Activated naive CD8-positive, alpha-beta T cell treated with anti-CD3 and anti-CD28 coated beads, Interleukin-2, amount 10 ng/mL, durations not matched to agents 7 days and 5 days (primary cell): ENCODE data around the gene SYK. TPM values are rescaled to one million over a fixed set of nuclear protein-coding genes. Genes with fewer than 3 reads are reported as not detected.
"Not testable (repeated sequence)": the region's sequence is repeated elsewhere in the genome, so short reads cannot be mapped to it uniquely, and the experiment has no call there.

Experiments
- ATAC-seq: fragments of 150-1000 bp; cut with Tn5 transposase; one replicate; pipeline ENCODE4 v1.10.0; 2021; ENCODE audit warnings: low read depth, moderate library complexity
- POLR2A ChIA-PET: fragments of 350-600 bp; sonication (Branson Sonifier 250); formaldehyde crosslinking; loops from one replicate; lab custom pipeline; 2021; ENCODE audit warnings: antibody characterized with exemption; lab: Charles Lee
- DNase-seq: peaks from one replicate; pipeline ENCODE4 v3.0.0; 2021
- H3K27ac Mint-ChIP-seq: one replicate; pipeline ENCODE4 v1.8.0; 2022; ENCODE audit warnings: mild to moderate bottlenecking, mixed read lengths
- H3K27me3 Mint-ChIP-seq: one replicate; pipeline ENCODE4 v1.8.0; 2022; ENCODE audit warnings: mild to moderate bottlenecking, moderate library complexity, mixed read lengths
- H3K36me3 Mint-ChIP-seq: one replicate; pipeline ENCODE4 v1.8.0; 2021; ENCODE audit warnings: mild to moderate bottlenecking, mixed read lengths
- H3K4me1 Mint-ChIP-seq: one replicate; pipeline ENCODE4 v1.8.0; 2021; ENCODE audit warnings: mixed read lengths
- H3K4me3 Mint-ChIP-seq: one replicate; pipeline ENCODE4 v1.8.0; 2022; ENCODE audit warnings: mild to moderate bottlenecking, moderate library complexity, mixed read lengths
- H3K9me3 Mint-ChIP-seq: one replicate; pipeline ENCODE4 v1.8.0; 2021; ENCODE audit warnings: mixed read lengths
- total RNA-seq, 2 experiments: library from RNA; stranded (reverse); gene quantifications; one replicate each; pipeline ENCODE4 v1.2.3, GENCODE V29; 2021

The SYK gene
- total RNA-seq, 2 experiments from 2014 or later = 0.69 to 0.82 TPM

DNA sequence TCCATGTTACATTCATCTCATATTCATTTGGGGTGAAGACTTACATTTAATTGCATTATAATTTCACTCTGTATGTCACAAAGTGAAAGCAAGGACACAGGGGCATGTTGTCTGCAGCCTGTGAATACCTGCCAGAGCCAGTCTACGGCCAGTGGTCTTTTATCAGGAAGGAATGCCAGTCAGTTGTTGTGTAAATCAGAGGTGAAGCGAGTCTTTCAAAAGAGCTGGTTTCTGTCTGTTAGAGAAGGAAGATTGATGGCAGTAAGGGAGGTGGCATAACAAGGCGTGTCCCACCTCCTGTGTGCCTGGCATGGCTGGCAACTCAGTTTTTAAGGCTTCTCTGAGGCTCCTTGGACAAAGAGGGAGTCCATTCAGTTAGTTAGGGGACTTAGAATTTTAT is 18.1 kb upstream of the SYK start:
- H3K4me1 Mint-ChIP-seq = no peaks in the 10 kb centered on the region
- H3K9me3 Mint-ChIP-seq = no peaks in the 10 kb centered on the region
- ATAC-seq (no peak), DNase-seq (no peak)
- no peak overlapping the region for H3K27ac Mint-ChIP-seq
- H3K4me3 Mint-ChIP-seq = no peak overlapping the region
- no peaks in the 10 kb centered on the region for H3K36me3 Mint-ChIP-seq
- peaks cover 16% of the 10 kb centered on the region for H3K27me3 Mint-ChIP-seq
- POLR2A ChIA-PET = no interaction called here

DNA sequence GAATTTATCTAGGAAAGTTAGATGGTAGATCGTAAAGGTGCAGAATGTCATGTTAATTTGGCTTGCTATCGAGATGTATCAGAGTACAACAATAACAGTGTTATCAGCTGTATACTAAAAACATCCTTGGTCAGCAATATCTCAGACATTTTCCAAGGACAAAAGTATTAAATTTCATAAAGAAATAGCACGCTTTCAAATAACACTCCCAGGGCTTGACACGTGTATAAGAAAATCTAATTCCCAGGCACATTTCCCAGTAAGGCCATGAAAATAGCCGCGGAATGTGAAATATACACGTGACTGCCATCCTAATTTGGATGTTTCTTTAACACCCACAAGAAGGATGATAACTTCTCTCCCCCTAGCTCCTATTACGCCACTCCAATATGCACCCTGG is 17.7 kb upstream of the SYK start:
- no peaks in the 10 kb centered on the region for H3K36me3 Mint-ChIP-seq
- ATAC-seq = no peak
- no peaks in the 10 kb centered on the region for H3K4me1 Mint-ChIP-seq
- POLR2A ChIA-PET = no interaction called here
- H3K27ac Mint-ChIP-seq = no peak overlapping the region
- no peak for DNase-seq
- no peak overlapping the region for H3K4me3 Mint-ChIP-seq
- H3K27me3 Mint-ChIP-seq = peaks cover 17% of the 10 kb centered on the region
- H3K9me3 Mint-ChIP-seq = no peaks in the 10 kb centered on the region

DNA sequence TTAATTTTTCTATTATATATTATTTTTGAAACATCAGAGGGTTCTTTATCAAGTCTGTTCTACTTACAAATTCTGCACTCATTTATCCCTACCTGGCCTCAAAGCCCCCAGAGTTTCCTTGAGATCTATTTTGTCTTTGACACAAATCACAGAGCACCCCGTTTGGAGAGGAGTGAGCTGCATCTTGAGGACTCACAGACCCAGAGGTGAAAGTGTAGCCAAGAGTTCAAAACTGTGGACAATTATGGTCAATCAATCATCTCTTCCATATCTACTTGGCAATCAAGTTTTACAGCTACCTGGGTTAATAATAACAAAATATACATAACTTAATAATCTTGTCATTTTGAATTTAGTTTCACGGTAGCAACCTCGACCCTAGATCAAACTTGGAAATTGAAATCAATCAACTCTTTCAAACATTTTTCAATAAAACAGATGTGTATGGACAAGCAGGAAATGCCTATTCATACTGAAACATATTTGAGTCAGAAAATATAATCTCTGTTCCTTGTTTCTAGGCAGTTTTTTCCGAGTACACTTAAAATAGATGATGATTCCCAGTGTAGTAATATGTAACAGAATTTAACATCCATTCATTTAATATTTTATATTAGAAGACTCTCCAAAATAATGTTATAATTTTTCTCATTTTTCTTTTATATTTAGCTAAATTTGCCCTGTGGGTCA is 13.7 kb upstream of the SYK start:
- H3K4me3 Mint-ChIP-seq = no peak overlapping the region
- H3K4me1 Mint-ChIP-seq = no peaks in the 10 kb centered on the region
- H3K36me3 Mint-ChIP-seq = no peaks in the 10 kb centered on the region
- H3K9me3 Mint-ChIP-seq = no peaks in the 10 kb centered on the region
- DNase-seq (no peak), ATAC-seq (no peak)
- POLR2A ChIA-PET = no interaction called here
- H3K27ac Mint-ChIP-seq = no peak overlapping the region
- H3K27me3 Mint-ChIP-seq = peaks cover 18% of the 10 kb centered on the region

DNA sequence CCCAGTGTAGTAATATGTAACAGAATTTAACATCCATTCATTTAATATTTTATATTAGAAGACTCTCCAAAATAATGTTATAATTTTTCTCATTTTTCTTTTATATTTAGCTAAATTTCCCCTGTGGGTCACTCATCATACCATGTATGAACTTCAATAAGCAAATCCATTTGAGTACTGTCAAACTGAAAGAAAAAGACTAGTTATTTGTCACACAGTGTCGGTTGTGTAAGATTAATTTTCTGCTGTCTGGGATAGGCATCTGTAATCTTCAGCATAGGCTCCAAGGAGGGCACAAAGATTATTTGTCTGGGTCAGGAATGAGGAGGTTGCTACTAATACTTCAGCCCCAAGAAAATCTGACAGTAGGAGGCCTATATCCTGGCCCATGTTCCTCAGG is 13.1 kb upstream of the SYK start:
- POLR2A ChIA-PET, H3K36me3 Mint-ChIP-seq, H3K9me3 Mint-ChIP-seq, ATAC-seq, H3K4me3 Mint-ChIP-seq, H3K27ac Mint-ChIP-seq, H3K4me1 Mint-ChIP-seq, DNase-seq: not testable (repeated sequence)
- peaks cover 20% of the 10 kb centered on the region for H3K27me3 Mint-ChIP-seq

DNA sequence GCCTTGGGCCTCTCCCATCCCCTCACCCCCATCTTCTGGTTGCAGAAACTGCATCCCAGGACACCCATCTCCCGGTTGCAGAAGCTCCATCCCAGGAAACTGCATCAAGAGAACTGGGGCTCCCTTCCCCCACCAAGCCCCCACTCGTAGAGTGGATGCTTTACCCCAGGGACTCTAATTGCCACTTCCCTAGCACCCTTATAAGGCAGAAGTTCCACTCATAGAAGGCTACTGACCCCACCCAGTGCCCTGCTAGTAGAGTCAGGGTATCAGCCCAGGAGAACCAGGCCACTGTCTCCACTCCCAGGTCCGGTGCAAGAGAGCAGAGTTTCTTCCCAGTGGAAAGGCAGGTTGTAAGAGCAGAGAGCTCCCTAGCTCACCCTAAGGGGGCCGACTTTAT is 12.2 kb upstream of the SYK start:
- no peak for ATAC-seq
- H3K27ac Mint-ChIP-seq = no peak overlapping the region
- H3K9me3 Mint-ChIP-seq = no peaks in the 10 kb centered on the region

DNA sequence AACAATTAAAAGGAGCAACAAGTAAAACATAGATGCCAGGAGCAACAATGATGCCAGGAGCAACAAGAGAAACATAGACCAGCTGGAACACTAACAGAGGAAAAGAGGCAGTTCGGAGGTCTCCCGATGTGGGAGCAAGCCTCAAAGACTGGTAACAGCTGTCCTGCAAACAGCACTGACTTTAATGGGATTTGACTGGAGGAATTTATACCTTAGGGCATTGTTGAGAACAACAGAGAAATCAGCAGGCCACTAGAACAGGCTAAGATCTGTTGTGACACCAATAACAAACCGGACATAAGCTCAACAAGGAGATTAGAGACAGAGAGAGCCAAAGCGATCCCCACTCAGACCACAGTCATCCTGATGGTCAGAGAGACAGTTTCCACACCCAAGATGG is 11.8 kb upstream of the SYK start:
- H3K4me1 Mint-ChIP-seq = no peaks in the 10 kb centered on the region
- H3K4me3 Mint-ChIP-seq = no peak overlapping the region
- DNase-seq = no peak
- H3K9me3 Mint-ChIP-seq = no peaks in the 10 kb centered on the region
- no peaks in the 10 kb centered on the region for H3K36me3 Mint-ChIP-seq
- peaks cover 27% of the 10 kb centered on the region for H3K27me3 Mint-ChIP-seq
- POLR2A ChIA-PET = no interaction called here
- ATAC-seq = no peak
- no peak overlapping the region for H3K27ac Mint-ChIP-seq

More for the DNA sequence above, 12.2 kb upstream of the SYK start:
- peaks cover 26% of the 10 kb centered on the region for H3K27me3 Mint-ChIP-seq
- POLR2A ChIA-PET = no interaction called here
- no peaks in the 10 kb centered on the region for H3K36me3 Mint-ChIP-seq
- H3K4me3 Mint-ChIP-seq = no peak overlapping the region
- no peak for DNase-seq
- no peaks in the 10 kb centered on the region for H3K4me1 Mint-ChIP-seq

DNA sequence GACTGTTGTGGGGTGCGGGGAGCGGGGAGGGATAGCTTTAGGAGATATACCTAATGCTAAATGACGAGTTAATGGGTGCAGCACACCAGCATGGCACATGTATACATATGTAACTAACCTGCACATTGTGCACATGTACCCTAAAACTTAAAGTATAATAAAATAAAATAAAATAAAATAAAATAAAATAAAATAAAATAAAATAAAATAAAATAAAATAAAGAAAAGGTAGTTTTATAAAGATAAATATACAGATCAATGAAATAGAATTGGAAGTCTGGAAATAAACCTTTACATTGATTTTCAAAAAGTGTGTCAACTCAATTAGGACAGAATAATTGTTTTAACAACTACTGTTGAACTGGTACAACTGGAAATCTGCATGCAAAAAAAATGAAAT is 8.6 kb upstream of the SYK start:
- DNase-seq, ATAC-seq, H3K27ac Mint-ChIP-seq, H3K4me3 Mint-ChIP-seq, H3K9me3 Mint-ChIP-seq, H3K4me1 Mint-ChIP-seq, H3K36me3 Mint-ChIP-seq, POLR2A ChIA-PET: not testable (repeated sequence)
- H3K27me3 Mint-ChIP-seq = peaks cover 32% of the 10 kb centered on the region

DNA sequence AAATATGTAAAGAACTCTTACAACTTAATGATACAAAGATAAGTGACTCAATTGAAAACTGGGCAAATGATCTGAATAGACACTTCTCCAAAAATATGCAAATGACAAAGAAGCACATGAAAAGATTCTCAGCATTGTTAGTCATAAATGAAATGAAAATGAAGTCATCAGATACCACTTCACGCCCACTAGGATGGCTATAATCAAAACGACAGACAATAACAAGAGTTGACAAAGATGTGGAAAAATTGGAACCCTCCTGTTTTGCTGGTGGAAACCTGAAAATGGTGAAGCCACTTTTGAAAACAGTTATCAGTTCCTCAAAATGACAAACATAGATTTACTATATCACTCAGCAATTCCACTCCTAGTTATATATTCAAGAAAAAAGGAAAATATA is 7.9 kb upstream of the SYK start:
- H3K9me3 Mint-ChIP-seq = no peaks in the 10 kb centered on the region
- DNase-seq (no peak), ATAC-seq (no peak)
- no peak overlapping the region for H3K4me3 Mint-ChIP-seq
- H3K36me3 Mint-ChIP-seq = no peaks in the 10 kb centered on the region
- no peaks in the 10 kb centered on the region for H3K4me1 Mint-ChIP-seq
- POLR2A ChIA-PET = no interaction called here
- peaks cover 33% of the 10 kb centered on the region for H3K27me3 Mint-ChIP-seq
- no peak overlapping the region for H3K27ac Mint-ChIP-seq

DNA sequence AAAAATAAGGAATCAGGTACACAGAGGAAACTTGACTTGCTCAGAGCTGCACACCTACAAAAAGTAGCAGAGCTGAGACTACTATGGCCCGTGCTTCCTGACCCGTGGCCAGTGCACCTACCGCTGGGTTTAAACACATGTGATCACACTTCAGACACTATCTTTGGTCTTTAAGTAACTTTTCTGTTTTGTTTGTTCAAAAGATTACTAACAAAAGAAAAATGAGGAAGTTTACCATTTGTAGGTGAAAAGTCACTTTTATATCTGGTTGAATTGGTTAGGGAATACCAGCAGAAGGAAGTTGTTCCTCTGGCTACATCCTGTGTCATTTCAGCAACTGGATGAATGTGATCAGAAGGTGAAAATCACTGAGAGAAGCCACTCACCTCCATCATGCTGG is 6.5 kb upstream of the SYK start:
- Mint-ChIP-seq H3K4me1 (no peaks in the 10 kb centered on the region), H3K4me3 (no peak overlapping the region), H3K36me3 (no peaks in the 10 kb centered on the region), H3K27me3 (peaks cover 45% of the 10 kb centered on the region), H3K27ac (no peak overlapping the region), H3K9me3 (no peaks in the 10 kb centered on the region)
- POLR2A ChIA-PET = no interaction called here
- no peak for ATAC-seq
- DNase-seq = no peak

DNA sequence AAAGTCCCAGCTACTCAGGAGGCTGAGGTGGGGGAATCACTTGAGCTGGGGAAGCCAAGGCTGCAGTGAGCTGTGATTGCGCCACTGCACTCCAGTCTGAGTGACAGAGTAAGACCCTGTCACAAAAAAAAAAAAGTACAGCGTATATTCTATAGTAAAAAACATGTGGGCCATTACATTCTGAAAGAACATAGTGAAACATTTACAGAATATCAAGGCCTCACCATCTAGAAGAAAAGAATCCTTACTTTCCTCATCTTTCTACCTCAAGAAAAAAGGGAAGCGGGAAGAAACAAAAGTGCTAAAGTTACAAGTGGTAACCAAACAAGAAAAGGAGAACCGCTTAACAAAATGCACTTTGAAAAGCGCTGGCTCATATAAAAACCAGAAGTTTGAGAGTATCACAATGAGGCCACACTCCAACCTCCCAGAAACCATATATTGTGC is 5.7 kb upstream of the SYK start:
- no peaks in the 10 kb centered on the region for H3K9me3 Mint-ChIP-seq
- no peaks in the 10 kb centered on the region for H3K36me3 Mint-ChIP-seq
- ATAC-seq (no peak), DNase-seq (no peak)
- H3K27ac Mint-ChIP-seq = no peak overlapping the region
- H3K4me3 Mint-ChIP-seq = no peak overlapping the region
- POLR2A ChIA-PET = no interaction called here
- H3K4me1 Mint-ChIP-seq = no peaks in the 10 kb centered on the region
- peaks cover 53% of the 10 kb centered on the region for H3K27me3 Mint-ChIP-seq

DNA sequence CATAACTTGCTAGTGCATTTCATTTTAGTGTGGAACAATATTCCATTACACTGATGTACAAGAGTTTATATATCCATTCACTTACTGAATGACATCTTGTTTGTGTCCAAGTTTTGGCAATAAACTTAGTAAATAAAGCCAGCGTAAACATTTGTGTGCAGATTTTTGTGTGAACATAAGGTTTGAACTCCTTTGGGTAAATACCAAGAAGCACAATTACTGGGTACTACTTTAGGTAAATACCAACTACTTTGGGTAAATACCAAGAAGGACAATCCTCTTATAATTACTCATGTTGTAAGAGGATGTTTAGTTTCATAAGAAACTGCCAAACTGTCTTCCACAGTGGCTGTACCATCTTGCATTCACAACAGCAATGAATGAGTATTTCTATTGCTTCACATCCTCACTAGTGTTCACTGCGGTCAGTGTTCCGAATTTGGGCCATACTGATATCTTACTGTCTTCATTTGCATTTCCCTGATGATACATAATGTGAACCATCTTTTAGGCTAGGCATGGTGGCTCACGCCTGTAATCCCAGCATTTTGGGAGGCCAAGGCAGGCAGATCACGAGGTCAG is 2.3 kb upstream of the SYK start:
- H3K27me3 Mint-ChIP-seq = peaks cover 75% of the 10 kb centered on the region
- H3K4me1 Mint-ChIP-seq = peaks cover 2% of the 10 kb centered on the region

DNA sequence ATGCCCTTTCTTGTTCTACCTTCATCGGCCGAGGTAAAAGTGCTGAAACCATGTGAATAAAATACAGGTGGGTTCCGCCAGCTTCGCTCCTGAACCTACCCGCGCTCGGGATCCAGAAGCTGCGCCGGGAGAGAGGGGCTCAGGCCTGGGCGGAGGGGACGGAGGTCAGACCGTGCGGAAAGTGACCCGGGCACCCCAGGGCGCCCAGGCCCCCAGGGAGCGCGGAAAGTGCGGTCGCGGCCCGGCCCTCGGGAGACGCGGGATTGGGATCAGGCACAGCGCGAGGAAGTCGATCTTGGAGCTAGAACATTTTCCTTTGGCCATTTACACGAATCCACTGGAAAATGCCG is 329 bp downstream of the SYK start:
- ATAC-seq = peak; percentile 26
- Mint-ChIP-seq H3K27me3 (peaks cover 90% of the 10 kb centered on the region), H3K27ac (no peak overlapping the region), H3K36me3 (no peaks in the 10 kb centered on the region), H3K4me1 (peaks cover 2% of the 10 kb centered on the region), H3K4me3 (peak overlapping the region; percentile 64), H3K9me3 (no peaks in the 10 kb centered on the region)
- POLR2A ChIA-PET = no interaction called here
- DNase-seq = no peak

More for the DNA sequence above, 2.3 kb upstream of the SYK start:
- no peak overlapping the region for H3K27ac Mint-ChIP-seq
- POLR2A ChIA-PET = no interaction called here
- no peaks in the 10 kb centered on the region for H3K36me3 Mint-ChIP-seq
- no peak for DNase-seq
- no peak for ATAC-seq
- H3K4me3 Mint-ChIP-seq = no peak overlapping the region
- no peaks in the 10 kb centered on the region for H3K9me3 Mint-ChIP-seq

DNA sequence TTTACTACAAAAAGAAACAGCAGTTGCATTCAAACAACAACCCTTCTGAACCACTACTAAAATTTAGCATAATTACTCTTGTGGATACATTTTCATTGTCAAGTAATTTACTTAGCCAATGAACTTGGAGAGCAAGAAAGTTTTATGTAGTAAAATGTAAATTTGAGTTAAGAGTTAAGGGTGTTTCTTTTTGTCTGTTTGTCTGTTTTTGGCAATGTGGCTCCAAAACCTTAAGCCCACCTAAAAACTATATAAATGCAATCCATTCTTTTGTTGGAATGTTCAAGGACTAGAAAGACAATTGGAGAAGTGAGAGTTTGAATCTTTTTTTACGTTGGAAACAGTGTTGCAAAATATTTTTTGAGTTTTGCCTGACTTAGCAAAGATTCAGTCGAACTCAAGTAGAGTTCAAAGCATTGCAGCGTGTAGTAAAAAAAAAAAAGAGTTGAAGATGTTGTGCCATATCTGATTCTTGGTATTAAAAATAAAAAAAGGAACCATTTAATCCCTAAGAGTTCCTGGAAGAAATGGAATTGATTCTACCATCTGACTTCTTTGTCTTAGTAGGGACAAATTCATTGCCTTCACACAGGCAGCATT is 867 bp downstream of the SYK start:
- Mint-ChIP-seq H3K27me3 (peaks cover 90% of the 10 kb centered on the region), H3K36me3 (no peaks in the 10 kb centered on the region), H3K27ac (no peak overlapping the region), H3K9me3 (no peaks in the 10 kb centered on the region), H3K4me3 (peak overlapping the region; percentile 64), H3K4me1 (peaks cover 2% of the 10 kb centered on the region)
- POLR2A ChIA-PET = no interaction called here
- no peak for DNase-seq
- ATAC-seq = no peak

DNA sequence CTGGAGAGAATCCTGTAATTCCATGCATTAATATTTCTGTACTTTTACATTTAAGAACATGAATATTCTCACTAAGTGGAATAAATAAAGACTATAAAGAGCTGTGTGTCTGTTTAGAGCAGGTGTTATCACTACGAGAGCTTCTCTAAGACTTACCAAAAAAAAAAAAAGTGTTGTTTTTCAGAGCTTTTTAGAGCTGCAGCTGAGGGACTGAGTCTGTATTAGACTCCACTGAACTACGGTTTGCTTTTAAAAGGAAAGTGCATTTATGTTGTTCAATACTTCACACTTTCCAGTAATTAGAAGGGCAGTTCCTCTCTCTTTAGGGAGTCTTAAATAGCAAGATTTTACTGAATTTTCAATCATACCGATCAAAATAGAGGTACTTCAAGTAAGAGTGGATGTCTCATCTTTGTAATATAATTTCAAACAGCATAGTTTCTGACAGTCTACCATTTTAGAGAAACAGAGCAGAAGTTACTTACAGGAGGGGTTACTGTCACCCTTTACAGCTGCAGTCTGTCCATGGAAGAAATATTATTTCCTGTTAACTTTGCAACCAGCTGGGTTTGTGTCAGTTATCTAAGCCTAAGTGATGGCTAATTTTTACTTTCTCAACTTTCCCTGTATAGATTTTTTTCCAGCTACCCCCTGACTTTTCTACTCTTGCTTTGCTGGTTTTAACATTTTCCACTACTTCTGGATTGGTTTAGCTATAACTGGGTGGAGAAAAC is 2.4 kb downstream of the SYK start:
- Mint-ChIP-seq H3K4me1 (peaks cover 2% of the 10 kb centered on the region), H3K36me3 (no peaks in the 10 kb centered on the region), H3K27me3 (peaks cover 94% of the 10 kb centered on the region), H3K27ac (no peak overlapping the region), H3K9me3 (no peaks in the 10 kb centered on the region), H3K4me3 (no peak overlapping the region)
- POLR2A ChIA-PET = no interaction called here
- no peak for ATAC-seq
- no peak for DNase-seq
